Activated T-helper 9 cell treated with anti-CD3 and anti-CD28 coated beads, Interleukin-2, amount 50 U/mL, for 16 hours (primary cell): ENCODE results near the gene ACO2.
"Not testable (repeated sequence)": the region's sequence is repeated elsewhere in the genome, so short reads cannot be mapped to it uniquely, and the experiment has no call there.

ENCODE experiments used
- DNase-seq: peaks from one replicate; pipeline ENCODE4 v3.0.0-alpha.2; 2020; ENCODE audit warnings: low read depth

ACO2 gene

GRCh38 chr22:41572305-41572704 lies 103.4 kb downstream of the ACO2 start:
- not testable (repeated sequence) for DNase-seq

DNA sequence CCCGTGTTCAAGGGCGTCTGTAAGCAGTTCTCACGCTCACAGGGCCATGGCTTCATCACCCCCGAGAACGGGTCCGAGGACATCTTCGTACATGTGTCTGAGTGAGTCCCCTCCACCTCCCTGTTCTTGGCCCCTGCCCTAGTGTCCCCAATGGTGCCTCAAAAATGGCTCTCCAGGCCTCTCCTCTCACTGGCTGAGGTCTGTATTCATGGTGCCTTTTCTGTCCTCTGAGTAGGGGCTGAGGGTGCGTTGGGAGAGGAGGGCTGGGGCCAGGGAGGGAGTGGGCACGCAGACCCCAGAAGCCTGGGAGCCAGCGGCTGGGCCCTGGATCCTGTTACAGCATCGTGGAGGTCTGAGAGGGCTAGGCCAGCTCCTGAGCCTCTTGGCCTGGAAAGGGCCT lies 104.8 kb downstream of the ACO2 start:
- DNase-seq: no peak

DNA sequence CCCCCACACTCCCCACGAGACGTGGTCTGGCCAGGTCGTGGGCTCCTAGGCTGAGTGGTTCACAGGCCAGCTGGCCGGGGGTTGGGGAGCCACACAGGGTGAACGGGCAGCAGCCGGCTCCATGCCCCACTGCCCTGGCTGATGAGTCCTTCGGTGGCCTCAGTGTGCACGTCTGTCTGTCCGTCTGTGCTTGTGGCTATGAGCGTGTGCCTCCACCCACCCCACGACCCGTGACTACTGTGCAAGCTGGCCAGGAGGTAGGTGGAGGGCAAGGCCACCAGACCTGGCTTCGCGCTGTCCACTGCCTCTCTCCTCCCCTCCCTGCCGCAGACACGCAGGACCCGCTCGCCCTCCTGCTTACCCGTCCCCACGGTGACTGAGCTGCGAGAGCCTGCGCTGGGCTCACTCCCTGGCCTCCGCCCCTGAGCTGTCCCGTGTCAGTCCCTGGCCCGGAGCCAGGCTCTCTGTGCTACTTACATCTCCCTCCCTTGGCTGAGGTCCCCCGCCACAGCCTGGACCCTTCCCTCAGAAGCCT lies 106.0 kb downstream of the ACO2 start:
- no peak for DNase-seq

GRCh38 chr22:41575533-41575932 lies 106.6 kb downstream of the ACO2 start:
- DNase-seq: no peak

DNA sequence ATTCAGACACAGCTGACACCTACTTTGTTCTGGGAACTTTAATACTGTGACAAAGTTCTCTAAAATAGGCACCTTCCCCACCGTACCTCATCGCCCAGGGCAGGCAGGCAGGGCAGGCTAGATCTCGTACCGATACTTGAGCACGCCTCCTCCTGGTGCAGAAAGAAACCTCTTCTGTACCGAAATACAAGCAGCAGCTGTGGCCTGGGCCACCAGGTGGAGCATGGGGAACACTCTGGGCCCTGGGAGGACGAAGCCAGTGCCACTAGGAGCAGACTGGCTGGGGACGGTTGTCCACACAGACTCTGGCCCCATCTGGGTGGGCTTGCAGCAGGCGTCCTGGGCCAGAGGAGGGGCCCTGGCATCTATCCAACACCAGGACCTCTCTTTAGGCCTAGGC lies 108.0 kb downstream of the ACO2 start:
- no peak for DNase-seq

GRCh38 chr22:41578114-41578513 lies 109.2 kb downstream of the ACO2 start:
- no peak for DNase-seq
